Muscle layer of duodenum (tissue), 2 donors: Measurements from ENCODE around the gene TJP1.

Source experiments
- H3K27ac ChIP-seq: one replicate; pipeline ENCODE4 v1.7.0; 2013; ENCODE audit warnings: mild to moderate bottlenecking, low read length
- H3K27me3 ChIP-seq: one replicate; pipeline ENCODE4 v1.7.0; 2013; ENCODE audit warnings: low read depth, mild to moderate bottlenecking, control low read depth, low read length
- H3K36me3 ChIP-seq, 2 donors: one replicate each; pipeline ENCODE4 v1.7.0; 2013; ENCODE audit warnings: low read length in 2 of 2, control low read depth in 1 of 2, mild to moderate bottlenecking in 1 of 2; ENCODE audit not compliant: insufficient read depth in 2 of 2, control insufficient read depth in 1 of 2
- H3K4me1 ChIP-seq, 2 donors: one replicate each; pipeline ENCODE4 v1.7.0; 2013; ENCODE audit warnings: low read length in 2 of 2, mild to moderate bottlenecking in 2 of 2, control low read depth in 1 of 2, moderate library complexity in 1 of 2; ENCODE audit not compliant: insufficient read depth in 2 of 2, control insufficient read depth in 1 of 2
- H3K4me3 ChIP-seq, 2 donors: one replicate each; pipeline ENCODE4 v1.7.0; 2013; ENCODE audit warnings: low read length in 2 of 2, low read depth in 1 of 2, mild to moderate bottlenecking in 1 of 2
- H3K9me3 ChIP-seq, 2 donors: one replicate each; pipeline ENCODE4 v1.7.0; 2013; ENCODE audit warnings: low read length in 2 of 2, control low read depth in 1 of 2, mild to moderate bottlenecking in 1 of 2; ENCODE audit not compliant: control insufficient read depth in 1 of 2
- donor health status: healthy.

Gene TJP1

DNA sequence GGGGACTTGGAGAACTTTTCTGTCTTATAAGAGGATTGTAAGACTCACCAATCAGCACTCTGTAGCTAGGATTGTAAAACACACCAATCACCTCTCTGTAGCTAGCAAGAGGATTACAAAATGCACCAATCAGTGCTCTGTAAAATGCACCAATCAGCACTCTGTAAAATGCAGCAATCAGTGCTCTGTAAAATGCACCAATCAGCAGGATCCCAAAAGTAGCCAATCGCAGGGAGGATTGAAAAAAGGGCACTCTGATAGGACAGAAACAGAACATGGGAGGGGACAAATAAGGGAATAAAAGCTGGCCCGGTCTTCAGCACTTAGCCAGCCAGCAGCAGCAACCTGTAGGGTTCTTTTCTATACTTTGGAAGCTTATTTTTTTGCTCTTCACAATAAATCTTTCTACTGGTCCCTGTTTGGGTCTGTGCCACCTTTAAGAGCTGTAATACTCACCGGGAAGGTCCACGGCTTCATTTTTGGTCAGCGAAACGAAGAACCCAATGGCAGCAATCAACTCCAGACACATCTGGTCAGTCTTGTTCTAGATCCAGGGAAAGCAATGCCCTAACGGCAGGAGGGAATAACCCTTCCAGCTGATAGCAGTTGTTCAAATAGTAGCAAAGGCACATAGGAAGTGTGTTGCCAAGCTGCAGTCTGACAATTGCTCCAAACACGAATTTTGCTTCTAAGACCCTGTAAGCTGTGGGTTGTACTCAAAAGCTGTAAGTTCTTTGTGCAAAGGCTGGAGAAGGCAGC lies 135.6 kb downstream of the TJP1 start:
- Histone ChIP-seq H3K4me3 (no peak overlapping the region), H3K27ac (no peak overlapping the region)

DNA sequence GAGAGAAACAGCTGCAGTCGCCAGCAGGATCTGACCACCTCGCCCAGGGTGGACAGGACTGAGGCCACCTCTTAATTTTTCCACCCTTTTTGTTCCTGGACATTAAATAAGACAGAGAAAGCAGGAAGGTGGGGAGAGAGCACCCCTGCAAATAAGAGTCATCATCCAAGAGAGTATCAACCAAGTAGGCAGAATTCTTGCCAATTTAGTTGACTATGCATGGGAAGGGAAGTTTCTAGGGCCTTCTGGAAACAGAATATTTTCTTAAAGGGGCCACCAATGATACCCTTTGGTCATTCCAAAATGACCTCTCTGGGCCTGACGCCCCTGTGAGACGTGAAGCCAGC lies 136.2 kb downstream of the TJP1 start:
- Histone ChIP-seq H3K4me1 (no peaks in the 10 kb centered on the region), H3K36me3 (no peaks in the 10 kb centered on the region), H3K9me3 (no peaks in the 10 kb centered on the region), H3K27me3 (no peaks in the 10 kb centered on the region), H3K4me3 (no peak overlapping the region), H3K27ac (no peak overlapping the region)

More for the DNA sequence above, 135.6 kb downstream of the TJP1 start:
- Histone ChIP-seq H3K27me3 (no peaks in the 10 kb centered on the region), H3K36me3 (no peaks in the 10 kb centered on the region), H3K9me3 (no peaks in the 10 kb centered on the region), H3K4me1 (no peaks in the 10 kb centered on the region)

- Histone ChIP-seq H3K27me3 (no peaks in the 10 kb centered on the region), H3K4me3 (no peak overlapping the region), H3K36me3 (no peaks in the 10 kb centered on the region), H3K4me1 (no peaks in the 10 kb centered on the region), H3K27ac (no peak overlapping the region), H3K9me3 (no peaks in the 10 kb centered on the region)
Measured at GRCh38 chr15:29685156-29686078, 136.9 kb downstream of the TJP1 start.

- Histone ChIP-seq H3K27ac (no peak overlapping the region), H3K27me3 (no peaks in the 10 kb centered on the region), H3K9me3 (no peaks in the 10 kb centered on the region), H3K4me3 (no peak overlapping the region), H3K36me3 (no peaks in the 10 kb centered on the region), H3K4me1 (no peaks in the 10 kb centered on the region)
Measured at GRCh38 chr15:29682781-29683180, 139.5 kb downstream of the TJP1 start.

- Histone ChIP-seq H3K36me3 (no peaks in the 10 kb centered on the region), H3K9me3 (no peaks in the 10 kb centered on the region), H3K27me3 (no peaks in the 10 kb centered on the region), H3K27ac (no peak overlapping the region), H3K4me3 (no peak overlapping the region), H3K4me1 (no peaks in the 10 kb centered on the region)
Measured at GRCh38 chr15:29682361-29682760, 139.9 kb downstream of the TJP1 start.

DNA sequence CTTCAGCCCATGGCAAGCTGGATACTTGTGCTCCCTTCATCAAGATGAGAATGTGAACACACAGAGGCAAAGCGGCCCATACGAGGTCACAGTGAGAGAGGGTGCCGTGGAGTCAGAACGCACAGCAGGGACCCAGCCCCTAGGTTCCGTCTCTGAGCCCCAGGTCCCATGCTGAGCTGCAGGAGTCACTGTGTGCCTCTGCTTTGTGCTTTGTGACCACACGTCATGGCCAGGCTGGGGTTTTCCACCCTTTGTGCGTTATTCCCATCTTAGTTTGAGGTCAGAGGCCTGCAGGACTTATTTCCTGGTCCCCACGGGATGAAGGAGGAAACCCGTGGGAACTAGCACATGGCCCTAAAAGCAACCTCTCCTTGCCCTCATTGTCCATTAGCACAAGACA lies 140.3 kb downstream of the TJP1 start:
- H3K27ac ChIP-seq, result no peak overlapping the region
- H3K36me3 ChIP-seq, result no peaks in the 10 kb centered on the region
- no peaks in the 10 kb centered on the region for H3K27me3 ChIP-seq
- no peak overlapping the region for H3K4me3 ChIP-seq
- H3K4me1 ChIP-seq, result no peaks in the 10 kb centered on the region
- H3K9me3 ChIP-seq, result no peaks in the 10 kb centered on the region

GRCh38 chr15:29681166-29681845 lies 141.0 kb downstream of the TJP1 start:
- H3K27ac ChIP-seq, result no peak overlapping the region
- H3K4me1 ChIP-seq, result no peaks in the 10 kb centered on the region
- no peak overlapping the region for H3K4me3 ChIP-seq
- H3K36me3 ChIP-seq, result no peaks in the 10 kb centered on the region
- no peaks in the 10 kb centered on the region for H3K27me3 ChIP-seq
- no peaks in the 10 kb centered on the region for H3K9me3 ChIP-seq

GRCh38 chr15:29680465-29681165 lies 141.7 kb downstream of the TJP1 start:
- Histone ChIP-seq H3K27ac (no peak overlapping the region), H3K27me3 (no peaks in the 10 kb centered on the region), H3K36me3 (no peaks in the 10 kb centered on the region), H3K4me3 (no peak overlapping the region), H3K4me1 (no peaks in the 10 kb centered on the region), H3K9me3 (no peaks in the 10 kb centered on the region)

DNA sequence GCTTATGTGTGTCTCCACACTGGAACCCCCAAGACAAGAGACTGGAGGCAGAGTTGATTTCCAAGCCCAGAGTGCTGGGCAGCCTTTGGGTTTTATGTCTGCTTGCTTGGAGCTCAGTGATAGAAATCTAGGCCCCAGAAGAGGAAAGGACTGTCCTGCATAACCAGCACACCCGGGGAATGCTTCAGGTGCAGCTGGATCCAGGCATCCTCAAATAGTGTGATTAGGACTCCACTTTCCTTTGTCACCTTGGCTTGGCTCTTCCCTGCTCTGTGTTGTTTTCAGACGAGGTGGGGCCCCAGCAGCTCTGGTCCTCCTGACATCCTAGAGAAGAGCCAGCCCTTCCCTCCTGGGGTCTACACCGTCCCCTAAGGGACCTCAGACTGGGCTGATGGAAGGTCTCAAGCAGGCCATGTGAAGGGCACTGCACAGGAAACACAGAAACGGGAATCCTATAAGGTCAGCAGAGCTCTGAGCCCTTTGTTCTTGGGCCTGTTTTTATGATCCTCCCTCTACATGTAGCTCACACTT lies 143.7 kb downstream of the TJP1 start:
- Histone ChIP-seq H3K9me3 (no peaks in the 10 kb centered on the region), H3K36me3 (no peaks in the 10 kb centered on the region), H3K27me3 (no peaks in the 10 kb centered on the region), H3K27ac (no peak overlapping the region), H3K4me3 (no peak overlapping the region), H3K4me1 (peaks cover 0 to 3% of the 10 kb centered on the region in 2 donors)

DNA sequence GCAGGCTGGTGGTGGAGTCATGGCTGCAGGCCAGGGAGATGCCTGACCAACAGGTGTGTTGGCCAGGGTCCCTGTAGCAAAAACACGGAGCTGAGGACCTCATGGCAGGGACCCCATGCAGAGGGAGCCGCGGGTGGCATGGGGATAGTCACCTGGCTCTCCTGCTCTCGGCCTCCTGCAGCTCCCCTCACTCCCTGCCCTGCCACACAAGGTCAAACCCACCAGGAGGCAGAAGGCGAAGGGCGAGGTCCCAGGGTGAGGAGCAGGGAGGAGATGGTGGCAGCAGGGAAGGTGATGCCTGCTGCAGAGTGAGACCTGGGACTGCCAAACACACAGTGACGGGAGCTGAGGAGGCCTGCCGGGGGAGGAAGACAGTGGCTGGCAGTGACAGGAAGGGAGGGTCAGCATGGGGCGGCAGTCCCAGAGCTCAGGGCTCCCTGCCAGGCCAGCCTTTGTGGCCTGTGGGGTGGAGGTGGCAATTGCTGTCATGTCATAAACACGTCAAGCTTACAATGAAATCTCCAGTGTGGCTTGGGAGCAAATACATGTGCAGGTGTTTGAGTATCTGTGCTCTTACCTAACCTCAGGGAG lies 144.3 kb downstream of the TJP1 start:
- peaks cover 0 to 3% of the 10 kb centered on the region in 2 donors for H3K4me1 ChIP-seq

More for the DNA sequence above, 144.3 kb downstream of the TJP1 start:
- H3K27ac ChIP-seq, result no peak overlapping the region
- H3K27me3 ChIP-seq, result no peaks in the 10 kb centered on the region
- no peaks in the 10 kb centered on the region for H3K36me3 ChIP-seq
- no peaks in the 10 kb centered on the region for H3K9me3 ChIP-seq
- H3K4me3 ChIP-seq, result no peak overlapping the region
